Stimulated activated CD8-positive, alpha-beta memory T cell treated with anti-CD3 and anti-CD28 coated beads, Interleukin-15, amount 100 ng/mL, for 24 hours (primary cell): ENCODE data around the gene CLDN14.

Experiments used
- DNase-seq: peaks from one replicate; pipeline ENCODE4 v3.0.0-alpha.2; 2020; ENCODE audit warnings: low read depth

CLDN14 gene, protein sequence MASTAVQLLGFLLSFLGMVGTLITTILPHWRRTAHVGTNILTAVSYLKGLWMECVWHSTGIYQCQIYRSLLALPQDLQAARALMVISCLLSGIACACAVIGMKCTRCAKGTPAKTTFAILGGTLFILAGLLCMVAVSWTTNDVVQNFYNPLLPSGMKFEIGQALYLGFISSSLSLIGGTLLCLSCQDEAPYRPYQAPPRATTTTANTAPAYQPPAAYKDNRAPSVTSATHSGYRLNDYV

DNA sequence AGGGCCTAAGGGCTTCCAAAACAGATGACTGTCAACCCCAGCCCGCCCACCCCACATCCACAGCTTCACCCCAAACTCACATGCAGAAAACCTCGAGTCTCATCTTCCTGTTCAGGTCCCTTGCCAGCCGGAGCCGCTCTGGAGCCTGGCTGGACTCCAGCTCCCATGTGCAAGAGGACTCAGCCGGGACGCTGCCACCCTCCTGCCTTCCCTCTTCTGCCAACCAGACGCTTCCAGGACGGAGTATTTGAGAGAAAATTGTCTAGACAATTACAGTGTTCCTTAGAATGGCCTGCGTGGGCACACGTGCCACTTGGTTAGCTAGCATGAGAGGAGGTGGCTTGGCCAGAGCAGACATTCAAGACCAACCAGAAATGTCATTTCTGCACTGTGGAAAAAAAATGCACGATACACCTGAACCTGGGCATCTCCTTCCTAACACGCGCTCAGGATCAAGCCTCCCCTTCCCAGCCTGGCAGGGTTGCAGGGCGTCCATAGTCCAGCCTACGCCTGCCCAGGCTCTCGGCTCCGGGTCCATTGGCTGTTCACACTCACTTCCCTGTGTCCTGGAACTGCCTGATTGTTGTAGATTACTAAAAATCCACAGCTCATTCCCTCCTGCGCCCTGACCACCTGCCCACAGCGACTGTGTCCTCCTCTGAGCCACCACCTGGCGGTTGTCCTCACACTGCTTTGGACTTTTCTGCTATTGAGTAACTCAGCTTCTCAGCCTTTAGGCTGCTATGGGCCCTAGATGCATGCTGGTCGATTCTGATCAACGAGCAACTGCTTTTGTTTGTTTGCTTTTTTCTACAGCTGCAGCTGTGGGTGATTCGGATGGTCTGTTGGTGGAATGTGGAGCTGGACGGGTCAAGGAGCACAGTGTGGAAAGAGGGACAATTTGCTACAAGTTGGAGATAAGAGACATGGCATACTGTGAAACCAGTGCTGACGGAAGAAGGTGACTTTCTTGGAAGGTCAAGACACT, at the start of gene CLDN14:
Gene CLDN14 (minus strand): TSS at position 708 of the 988 bp plus-strand sequence. CDS start 18,427 bp downstream, outside the sequence.
- no peak for DNase-seq

DNA sequence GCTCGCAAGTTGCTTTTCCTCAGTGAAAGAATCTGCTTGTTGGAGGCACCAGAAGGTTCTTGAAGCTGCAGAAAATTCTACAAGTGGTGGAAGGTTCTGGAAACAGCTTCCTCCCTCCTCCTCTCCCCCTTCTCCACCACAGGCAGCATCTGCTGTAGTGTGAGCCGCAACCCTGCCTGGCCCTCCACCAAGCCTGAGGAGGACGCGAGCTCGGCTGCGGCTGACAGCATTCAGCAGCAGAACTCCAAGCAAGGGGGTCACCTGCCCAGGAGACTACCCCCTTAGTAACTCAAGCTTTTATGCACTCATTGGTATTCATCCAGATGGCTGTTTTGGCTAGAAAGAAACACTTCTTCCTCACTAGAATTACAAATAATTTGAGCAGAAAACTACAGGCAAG, 48.8 kb upstream of the CLDN14 start:
- no peak for DNase-seq

DNA sequence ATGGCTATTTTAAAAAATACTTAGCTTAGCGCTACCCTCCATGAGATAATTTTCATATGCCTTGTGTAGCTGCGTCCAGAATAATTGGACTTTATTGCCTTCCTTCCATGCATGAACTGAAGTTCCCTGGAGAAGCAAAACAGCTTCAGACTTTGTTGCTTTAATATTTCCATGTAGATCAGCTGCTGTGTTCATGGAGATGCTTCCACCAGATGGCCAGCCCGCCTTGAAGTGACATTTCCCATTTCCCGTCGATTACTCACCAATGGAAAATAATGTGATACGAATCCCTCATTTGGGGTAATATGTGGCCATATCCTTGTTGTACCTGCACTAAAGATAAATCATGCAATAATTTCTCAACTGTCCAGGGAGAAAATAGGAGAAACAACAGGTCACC, 47.4 kb upstream of the CLDN14 start:
- no peak for DNase-seq

DNA sequence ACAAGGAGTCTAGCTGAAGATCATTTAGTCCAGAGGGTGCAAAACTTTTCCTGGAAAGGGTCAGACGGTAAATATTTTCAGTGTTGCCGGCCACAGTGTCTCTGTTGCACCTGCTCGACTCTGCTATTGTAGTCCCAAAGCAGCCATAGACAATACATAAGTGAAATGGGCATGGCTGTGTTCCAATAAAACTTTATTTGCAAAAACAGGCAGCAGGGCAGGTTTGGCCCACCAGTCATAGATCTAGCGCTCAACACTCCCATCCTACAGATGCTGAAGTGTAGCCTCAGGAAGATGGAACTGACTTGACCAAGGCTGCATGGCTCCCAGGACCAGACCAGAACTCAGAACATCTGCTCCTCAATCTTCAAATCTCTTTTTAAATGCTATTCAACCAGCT, 46.2 kb upstream of the CLDN14 start:
- DNase-seq = no peak

DNA sequence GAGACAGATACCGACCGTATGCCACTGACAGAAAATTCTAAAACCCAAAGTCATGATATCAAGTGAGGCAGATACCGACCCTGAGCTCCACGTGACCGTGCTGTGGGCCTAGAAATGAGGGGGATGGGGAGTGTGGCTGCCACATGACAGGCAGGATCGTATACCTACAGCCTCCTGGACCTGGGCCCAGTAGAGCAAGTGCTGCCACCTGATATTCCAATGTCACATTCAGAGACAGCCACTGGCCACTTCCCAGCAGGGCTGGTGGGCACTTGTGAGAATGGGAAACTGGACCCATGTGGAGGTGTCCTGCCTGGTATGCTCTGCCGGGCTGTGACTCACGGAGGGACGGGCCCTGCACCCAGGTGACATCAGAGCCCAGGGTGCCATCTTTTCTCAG, 44.6 kb upstream of the CLDN14 start:
- no peak for DNase-seq

DNA sequence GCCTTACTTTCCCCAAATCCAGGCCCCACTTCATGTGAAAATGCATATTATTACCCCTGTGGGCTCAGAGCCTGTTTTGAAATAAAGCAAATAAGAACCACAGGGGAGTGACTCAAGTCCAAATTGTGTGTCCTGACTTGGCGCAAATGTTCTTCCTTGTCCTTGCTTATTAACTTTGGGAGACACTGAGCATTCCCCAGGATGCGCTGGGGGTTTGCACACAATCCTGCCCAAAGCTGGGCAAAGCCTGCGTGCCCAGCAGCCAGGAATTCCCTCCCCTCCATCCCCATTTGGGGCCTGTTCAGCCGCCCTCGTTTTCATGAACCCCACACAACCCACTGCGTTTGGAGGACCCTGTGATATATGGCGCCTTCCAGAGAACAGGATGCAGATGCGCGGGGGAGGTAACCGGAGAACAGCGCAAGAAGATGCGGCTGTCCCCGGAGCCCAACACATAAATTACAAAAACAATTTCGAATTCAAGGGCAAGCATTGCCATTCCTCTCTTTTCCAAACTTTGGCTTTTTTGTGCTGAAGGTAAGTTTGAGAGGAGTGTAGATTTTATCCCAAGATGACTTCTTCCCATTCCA, 42.4 kb upstream of the CLDN14 start:
- no peak for DNase-seq

DNA sequence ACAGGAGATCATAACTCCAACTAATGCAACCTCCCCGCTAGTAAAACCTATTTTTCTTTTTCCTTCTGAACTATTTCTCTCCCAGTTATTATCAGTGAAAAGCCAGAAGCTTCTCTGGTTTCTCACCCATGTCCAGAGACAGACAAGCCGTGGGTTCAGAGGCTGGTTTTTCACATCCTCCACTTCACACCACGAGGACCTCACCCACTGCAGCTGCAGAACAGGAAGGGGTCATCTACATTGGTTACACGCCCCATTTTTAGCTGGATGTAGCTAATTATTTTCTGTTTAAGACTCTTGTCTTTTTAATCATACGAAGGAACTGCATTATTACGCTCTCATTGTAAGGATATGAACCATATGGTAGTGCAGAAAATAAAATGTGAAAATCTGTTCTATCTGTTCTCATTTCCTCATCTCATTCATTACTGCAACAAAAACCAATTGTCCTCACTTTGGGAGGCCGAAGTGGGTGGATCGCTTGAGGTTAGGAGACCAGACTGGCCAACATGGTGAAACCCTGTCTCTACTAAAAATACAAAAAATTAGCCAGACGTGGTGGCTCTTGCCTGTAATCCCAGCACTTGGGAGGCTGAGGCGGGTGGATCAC, 39.1 kb upstream of the CLDN14 start:
- DNase-seq = no peak

DNA sequence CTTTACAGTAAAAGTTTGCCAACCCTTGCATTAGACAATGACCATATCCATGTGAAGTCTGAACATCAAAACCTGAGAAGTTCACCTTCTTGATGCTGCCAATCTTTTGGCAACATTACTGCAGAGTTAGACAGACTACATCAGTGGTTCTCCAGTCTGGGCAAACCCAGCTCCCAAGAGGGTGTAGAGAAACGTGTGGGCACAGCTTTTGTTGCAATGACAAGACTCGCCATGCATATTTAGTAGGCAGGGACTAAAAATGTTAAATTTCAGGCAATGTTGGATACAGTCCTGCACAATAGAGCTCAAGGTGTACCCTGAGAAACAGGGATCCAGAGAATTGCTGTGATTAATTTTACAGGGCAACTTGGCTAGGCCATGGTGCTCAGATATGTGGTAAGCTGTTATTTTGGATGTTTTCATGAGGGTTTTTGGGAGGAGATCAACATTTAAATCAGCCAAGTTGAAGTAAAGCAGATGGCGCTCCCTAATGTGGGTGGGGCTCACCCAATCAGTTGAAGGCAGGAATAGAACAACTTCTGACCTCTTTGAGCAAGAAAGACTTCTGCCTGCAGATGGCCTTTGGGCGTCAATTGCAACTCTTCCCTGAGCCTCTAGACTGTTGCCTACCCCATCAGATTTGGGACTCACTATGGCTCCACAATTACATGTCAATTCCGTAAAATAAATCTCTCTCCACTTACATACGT, 37.6 kb upstream of the CLDN14 start:
- DNase-seq = no peak

DNA sequence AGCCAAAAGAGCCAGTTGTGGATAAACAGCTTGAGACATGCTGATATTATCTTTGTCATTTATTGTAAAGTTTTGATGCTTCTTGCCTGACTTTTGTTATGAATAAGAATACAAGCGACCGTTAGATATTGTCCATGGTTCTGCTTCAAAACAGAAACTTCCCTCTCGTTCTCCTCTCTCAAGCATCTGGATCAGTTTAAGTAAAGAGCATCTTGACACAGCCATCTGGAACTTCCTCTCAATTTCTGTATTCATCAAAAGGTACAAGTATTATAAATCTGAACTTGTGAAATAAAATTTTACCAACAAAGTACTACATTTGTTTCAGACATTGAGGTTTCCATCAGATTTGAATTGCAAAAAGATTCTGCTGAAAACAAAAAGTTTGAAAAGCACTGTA, 36.4 kb upstream of the CLDN14 start:
- DNase-seq = no peak

DNA sequence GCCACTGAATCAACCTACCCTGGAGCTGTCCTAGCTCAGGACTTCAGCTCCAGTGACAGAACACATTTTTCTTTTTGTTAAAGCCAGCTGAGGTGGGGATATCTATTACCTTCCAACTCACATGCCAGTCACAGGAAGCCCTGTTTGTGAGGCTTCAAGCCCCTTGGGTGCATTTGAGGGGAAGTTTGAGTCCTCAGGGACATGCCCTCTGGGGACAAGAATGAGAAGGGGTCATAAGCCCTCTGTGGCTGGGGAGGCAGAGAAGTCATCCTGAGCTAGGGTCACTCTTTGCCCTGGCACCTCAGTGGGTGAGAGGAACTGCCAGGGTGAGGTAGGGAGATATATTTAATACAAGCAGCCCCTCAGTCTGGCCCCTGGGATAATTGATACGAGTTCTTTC, 33.5 kb upstream of the CLDN14 start:
- DNase-seq = no peak

DNA sequence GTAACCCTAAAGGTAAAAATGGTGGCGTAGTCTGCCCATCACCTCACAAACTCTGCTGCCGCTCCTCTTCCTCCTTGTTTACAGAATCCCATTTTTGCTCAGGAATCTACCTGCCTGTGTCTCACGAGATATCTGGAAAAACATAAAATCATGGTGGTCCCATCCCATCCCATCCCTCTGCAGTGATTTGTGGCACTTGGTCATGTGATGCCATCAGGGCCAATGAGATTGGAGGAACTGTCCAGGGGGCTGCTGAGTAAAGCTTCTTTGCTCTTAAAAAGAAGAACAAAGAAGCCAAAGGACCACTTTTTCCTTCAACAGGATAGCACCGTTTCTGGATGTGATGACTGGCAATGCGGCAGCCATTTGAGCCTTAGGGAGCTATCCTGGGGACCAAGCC, 33.0 kb upstream of the CLDN14 start:
- DNase-seq = no peak

DNA sequence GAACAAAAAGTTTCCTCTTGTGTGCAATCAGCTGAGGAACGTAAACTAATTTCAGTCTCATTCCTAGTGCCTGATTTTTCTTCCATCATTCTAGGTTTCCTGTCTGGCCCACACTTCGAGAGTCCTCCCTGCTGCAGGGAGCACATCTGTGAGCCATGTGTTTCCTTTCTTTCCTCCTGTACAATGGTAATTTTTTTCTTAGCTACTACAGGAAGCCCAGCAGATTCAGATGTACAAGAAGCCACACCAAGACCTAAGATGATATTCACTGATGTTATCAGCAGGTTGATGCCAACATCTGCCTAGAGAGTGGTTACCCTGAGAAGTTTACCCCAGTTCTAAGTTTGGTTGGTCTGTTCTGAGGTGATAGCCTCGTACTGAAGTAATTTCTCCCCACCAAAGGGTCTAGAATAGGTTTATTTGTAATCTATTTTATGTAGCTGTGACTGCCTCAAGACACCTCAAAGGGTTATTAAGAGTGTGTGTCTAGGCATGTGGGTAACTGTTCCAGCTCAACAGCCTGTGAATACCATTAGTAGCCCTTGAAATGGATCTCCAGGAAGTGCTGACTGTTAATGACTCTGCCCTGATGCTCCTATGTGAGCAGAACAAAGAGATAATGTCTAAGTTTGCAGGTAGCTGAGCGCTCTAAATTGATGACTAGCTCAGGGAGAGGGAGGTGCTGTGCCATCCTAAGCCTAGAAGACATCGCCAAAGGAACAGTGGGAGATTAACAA, 31.7 kb upstream of the CLDN14 start:
- no peak for DNase-seq

DNA sequence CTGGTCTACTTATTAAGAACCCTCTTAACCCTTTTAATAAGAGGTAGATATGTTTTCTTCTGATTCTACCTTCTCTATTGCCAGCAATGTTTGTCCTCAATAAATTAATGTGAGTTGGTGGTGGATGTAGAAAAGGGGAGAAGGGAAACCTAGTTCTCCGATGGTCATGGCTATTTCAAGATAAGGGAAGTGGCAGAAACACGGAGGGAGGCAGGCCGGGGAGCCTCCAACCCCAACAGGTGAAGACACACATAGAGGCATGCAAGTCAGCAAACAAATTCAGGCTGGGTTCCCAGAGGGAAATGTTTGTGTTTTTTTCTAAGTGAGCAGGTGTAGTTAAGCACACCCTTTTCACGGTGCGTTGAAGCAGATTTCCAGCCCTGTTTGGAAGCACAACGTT, 31.0 kb upstream of the CLDN14 start:
- no peak for DNase-seq

DNA sequence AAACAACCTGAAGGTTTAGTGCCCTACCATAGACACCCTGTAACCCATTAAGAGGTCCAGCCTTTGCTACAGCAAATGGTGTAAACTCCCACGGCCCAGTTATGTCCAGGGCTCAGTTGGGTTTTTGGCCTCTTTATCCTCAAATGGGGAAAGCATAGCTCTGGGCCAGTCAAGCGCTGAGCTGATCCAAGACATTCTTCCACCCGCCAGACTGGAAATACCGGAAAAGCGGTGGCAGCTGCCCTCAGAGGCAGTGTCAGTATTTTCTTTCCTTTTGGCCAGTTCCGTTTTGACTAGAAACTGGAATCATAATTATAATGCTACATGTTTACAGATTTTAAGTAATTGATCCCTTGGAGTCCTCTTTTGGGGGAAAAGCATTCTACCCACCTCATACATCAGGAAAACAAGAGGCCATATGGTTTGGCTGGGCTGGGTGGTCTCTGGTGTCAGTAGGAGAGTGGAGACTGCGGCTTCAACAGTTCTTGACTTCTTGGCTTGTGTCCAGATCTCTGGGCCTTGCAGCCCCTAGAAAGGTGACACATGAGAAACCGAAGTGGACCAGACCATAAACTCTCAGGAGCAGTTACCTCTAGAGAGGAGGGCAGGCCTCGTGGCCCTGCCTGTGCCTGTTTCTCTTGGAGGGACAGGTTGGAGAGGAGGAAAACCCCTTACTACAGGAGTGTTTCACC, 30.2 kb upstream of the CLDN14 start:
- DNase-seq = no peak

DNA sequence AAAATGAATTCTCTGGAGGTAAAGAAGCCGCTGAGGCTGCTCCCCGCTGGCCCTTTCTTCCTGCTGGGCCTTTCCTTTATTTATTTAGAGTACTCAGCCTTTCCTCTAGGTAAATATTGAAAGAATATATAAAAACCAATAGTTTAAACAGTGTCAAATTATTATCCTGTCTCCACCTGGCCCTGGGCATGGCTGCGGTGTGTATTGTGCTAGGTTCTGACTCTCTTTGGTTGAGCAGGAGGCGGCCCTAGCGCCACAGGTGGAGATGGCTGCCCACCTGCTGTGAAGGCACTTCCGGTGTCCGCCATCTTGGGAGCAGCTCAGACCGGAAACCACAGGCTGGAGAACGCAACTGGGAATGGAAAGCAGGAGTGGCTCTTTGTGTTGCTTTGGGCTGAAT, 29.0 kb upstream of the CLDN14 start:
- DNase-seq = no peak

DNA sequence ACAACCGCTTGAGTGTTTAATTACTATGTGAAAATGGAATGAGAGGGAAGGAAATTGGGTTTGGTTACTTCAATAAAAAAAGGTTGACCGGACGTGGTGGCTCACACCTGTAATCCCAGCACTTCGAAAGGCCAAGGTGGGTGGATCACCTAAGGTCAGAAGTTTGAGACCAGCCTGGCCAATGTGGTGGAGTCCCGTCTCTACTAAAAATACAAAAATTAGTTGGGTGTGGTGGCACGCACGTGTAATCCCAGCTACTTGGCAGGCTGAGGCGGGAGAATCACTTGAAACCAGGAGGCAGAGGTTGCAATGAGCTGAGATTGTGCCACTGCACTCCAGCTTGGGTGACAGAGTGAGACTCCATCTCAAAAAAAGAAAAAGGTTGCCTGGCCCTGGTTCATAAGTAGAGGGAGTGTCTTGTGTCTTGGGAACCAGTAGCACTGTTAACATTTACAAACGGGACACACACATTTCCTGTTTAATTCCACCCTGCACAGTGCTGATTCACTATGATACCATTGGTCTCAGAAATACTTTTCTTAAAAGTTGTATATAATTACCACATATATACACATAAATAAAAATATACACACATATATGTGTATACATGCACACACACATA, 27.6 kb upstream of the CLDN14 start:
- no peak for DNase-seq

DNA sequence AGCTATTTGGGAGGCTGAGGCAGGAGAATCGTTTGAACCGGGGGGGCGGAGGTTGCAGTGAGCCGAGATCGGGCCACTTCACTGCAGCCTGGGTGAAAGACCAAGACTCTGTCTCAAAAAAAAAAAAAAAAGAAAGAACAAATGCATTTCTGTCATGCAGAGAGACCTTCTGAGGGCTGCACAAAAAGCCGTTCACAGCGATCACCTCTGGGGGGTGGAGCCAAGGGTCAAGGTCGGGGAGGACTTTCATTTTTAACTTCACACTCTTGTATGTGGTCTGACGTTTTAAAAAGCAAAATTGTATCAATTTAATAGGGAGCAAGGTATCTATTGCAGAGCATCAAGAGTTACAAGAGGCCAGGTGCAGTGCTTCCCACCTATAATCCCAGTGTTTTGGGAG, 26.6 kb upstream of the CLDN14 start:
- DNase-seq = no peak

DNA sequence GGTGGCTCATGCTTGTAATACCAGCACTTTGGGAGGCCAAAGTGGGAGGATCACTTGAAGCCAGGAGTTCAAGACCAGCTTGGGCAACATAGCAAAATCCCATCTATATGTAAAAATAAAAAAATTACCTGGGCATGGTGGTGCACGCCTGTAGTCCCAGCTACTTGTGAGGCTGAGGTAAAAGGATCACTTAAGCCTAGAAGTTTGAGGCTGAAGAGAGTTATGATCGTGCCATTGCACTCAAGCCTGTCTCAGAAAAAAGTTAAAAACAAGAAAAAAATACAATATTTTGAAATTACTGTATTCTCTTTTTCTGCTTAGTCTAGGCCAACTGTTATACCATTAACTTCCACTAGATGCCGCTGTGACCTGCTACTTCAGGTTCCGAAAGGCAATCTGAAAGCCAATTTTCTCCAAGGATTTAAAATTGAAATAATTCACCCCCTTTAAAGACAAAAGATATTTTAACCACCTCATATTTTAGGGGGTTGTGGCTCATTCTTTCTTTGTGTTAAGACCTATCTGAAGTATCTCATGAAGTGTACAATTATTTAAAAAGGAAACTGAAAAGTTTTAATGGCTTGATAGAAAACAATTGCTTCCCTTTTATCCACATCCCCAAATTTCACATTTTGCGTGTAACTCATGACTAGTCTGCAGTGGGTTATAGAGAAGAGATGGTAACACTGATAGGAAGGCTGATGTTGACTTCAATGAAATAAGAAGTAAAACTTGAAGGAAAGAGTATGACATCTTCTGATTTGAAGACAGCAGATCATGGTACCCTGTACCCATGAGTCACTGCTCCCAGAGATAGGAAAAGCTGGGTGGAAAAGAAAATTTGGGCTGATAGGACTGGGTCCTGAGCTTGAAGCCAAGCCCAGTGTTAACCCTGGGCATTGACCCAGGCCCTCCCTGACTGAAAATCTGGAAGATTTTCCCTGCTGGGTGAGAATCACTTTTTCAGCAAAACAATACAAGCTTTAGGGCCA, 24.4 kb upstream of the CLDN14 start:
- DNase-seq = no peak

DNA sequence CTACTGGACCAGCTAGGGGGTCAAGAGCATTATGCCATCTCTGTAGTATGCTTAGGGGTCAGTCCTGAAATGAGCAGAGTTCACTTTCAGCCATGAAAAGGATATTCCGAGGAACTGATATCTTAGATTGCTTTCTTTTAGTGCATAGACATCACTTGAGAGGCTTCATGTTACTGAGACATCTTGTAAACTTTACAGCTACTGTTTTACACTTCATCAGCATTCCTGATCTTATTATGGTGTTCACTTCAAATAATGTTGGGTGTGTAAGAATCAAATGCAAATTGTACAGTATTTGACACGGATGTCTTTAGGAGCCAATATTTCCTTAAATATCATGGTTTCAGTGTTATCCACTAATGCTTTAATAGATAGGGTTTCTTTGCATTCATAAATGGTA, 22.4 kb upstream of the CLDN14 start:
- no peak for DNase-seq
